Right atrium auricular region (tissue), 2 donors: ENCODE measurements around the gene ATP8B4. TPM values are rescaled to one million over a fixed set of nuclear protein-coding genes. Genes with fewer than 3 reads are reported as not detected.

Experiments used
- DNase-seq: peaks from one replicate; pipeline ENCODE4 v3.0.0-alpha.2; 2019; ENCODE audit warnings: low spot score
- H3K27ac ChIP-seq, 2 donors: fragments of 200-600 bp; sonication (generic); 1 replicate in 1 of 2; 2 replicates in 1 of 2; pipeline ENCODE4 v1.5.1; 2016 to 2019
- H3K27me3 ChIP-seq, 2 donors: fragments of 200-600 bp; sonication (generic); one replicate each; pipeline versions ENCODE4 v1.5.1 to v1.6.0; 2017 to 2019
- H3K36me3 ChIP-seq: fragments of 200-600 bp; sonication (generic); one replicate; pipeline ENCODE4 v1.5.1; 2016
- H3K4me1 ChIP-seq, 2 donors: fragments of 200-600 bp; sonication (generic); one replicate each; pipeline versions ENCODE4 v1.5.1 to v1.6.0; 2017 to 2019
- H3K4me3 ChIP-seq, 2 donors: fragments of 200-600 bp; sonication (generic); 1 replicate in 1 of 2; 2 replicates in 1 of 2; pipeline ENCODE4 v1.5.1; 2017 to 2019; ENCODE audit warnings: mild to moderate bottlenecking in 1 of 2, moderate library complexity in 1 of 2
- H3K9me3 ChIP-seq, 2 donors: fragments of 200-600 bp; sonication (generic); one replicate each; pipeline ENCODE4 v1.5.1; 2019
- total RNA-seq, 2 donors: library from RNA; depleted of rRNA; stranded (reverse); fragments of >200 nt; gene quantifications; one replicate each; pipeline ENCODE4 v1.1.0, GENCODE V29; 2016
- TF ChIP-seq, protein P1 (sequence below), 2 donors: fragments of 200-600 bp; sonication (generic); IDR thresholded peaks; one replicate each; pipeline ENCODE4 v1.5.1; 2019; ENCODE audit warnings: antibody characterized with exemption in 2 of 2

The ATP8B4 gene
- total RNA-seq, 2 donors from 2014 or later: 2.0 to 2.5 TPM

DNA sequence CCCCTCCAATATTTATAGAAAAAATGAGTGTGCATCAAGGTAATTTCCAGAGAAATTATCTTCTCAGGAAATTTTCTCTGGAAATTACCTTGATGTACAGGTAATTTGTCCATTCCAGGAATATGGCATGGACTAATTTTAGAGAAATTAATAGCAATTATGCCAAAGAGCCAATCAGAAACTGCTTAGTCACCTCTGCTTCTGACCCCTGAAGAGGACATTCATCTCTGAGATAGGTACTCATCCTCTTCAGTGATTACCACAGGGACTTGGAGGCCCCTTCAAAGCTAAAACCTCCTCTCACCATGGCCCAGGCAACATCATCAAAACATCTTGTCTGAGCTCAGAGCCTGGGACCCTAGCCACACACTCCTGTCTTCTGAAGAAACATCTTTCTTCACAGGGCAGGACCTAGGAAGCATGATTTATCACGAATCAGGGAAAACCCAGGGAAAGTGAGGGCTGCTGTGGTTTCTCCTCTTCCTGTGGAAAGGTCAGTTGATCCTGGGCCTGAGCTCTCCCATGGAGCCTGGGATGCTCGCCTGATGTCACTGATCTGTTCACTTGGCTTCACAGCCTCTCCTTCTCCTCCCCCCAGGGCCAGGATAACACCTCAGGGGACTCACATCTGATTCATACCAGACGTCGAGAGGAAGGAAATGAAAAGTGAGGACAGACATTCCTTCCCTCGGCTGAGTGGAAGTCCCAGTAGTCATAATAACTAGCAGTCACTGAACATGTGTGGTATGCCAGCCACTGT lies 287.6 kb downstream of the ATP8B4 start:
- H3K4me1 ChIP-seq: no peaks in the 10 kb centered on the region
- peak overlapping the region in 1 of 2 donors; percentile 10 for H3K27ac ChIP-seq
- H3K27me3 ChIP-seq: no peaks in the 10 kb centered on the region
- H3K9me3 ChIP-seq: no peaks in the 10 kb centered on the region
- DNase-seq: peak; percentile 66
- no peaks in the 10 kb centered on the region for H3K36me3 ChIP-seq
- H3K4me3 ChIP-seq: no peak overlapping the region
- TF ChIP-seq, protein P1, sequence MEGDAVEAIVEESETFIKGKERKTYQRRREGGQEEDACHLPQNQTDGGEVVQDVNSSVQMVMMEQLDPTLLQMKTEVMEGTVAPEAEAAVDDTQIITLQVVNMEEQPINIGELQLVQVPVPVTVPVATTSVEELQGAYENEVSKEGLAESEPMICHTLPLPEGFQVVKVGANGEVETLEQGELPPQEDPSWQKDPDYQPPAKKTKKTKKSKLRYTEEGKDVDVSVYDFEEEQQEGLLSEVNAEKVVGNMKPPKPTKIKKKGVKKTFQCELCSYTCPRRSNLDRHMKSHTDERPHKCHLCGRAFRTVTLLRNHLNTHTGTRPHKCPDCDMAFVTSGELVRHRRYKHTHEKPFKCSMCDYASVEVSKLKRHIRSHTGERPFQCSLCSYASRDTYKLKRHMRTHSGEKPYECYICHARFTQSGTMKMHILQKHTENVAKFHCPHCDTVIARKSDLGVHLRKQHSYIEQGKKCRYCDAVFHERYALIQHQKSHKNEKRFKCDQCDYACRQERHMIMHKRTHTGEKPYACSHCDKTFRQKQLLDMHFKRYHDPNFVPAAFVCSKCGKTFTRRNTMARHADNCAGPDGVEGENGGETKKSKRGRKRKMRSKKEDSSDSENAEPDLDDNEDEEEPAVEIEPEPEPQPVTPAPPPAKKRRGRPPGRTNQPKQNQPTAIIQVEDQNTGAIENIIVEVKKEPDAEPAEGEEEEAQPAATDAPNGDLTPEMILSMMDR (IDR thresholded peaks at IDR 0.05): no peak

DNA sequence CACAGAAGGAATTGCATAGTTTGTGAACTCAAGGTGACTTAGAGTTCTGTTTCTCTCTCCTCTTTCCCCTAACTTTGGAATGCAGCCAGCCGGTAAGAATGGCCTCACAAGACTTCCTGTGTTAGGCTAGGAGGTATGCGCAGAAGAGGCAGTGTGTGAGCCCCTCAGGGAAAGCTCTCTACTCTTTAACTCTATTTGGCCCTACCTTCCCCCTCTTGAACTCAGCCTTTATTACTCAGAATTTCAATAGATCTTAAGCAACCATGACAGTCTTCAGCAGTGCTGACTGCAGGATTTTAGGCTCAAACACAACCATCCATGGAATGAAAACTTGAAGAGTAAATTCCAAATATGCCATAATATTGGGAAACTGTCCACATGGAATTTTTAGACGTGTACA lies 288.6 kb downstream of the ATP8B4 start:
- H3K4me1 ChIP-seq: no peaks in the 10 kb centered on the region
- no peaks in the 10 kb centered on the region for H3K36me3 ChIP-seq
- no peak overlapping the region for H3K4me3 ChIP-seq
- H3K9me3 ChIP-seq: no peaks in the 10 kb centered on the region
- no peak for DNase-seq
- H3K27ac ChIP-seq: no peak overlapping the region
- TF ChIP-seq, protein P1 (IDR thresholded peaks at IDR 0.05): no peak
- no peaks in the 10 kb centered on the region for H3K27me3 ChIP-seq

DNA sequence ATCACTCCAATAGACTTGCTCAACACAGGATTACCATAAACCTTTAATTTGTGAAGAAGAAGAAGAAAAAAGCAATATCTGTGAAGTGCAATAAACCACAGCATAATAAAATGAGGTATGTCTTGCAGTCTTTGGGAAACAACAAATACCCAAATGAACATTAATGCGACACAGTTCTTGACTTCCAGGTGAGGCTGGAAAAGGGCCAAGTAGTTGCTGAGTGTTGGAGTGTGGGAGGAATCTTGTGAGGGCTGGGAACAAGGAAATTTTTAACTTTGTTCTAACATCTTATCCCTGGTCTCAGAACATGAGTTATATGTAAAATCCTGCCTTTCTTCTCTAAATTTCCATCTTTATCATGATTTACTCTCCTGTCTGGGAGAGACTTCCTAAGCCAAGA lies 291.7 kb downstream of the ATP8B4 start:
- H3K9me3 ChIP-seq: no peaks in the 10 kb centered on the region
- TF ChIP-seq, protein P1 (IDR thresholded peaks at IDR 0.05): no peak
- no peak overlapping the region for H3K4me3 ChIP-seq
- H3K36me3 ChIP-seq: no peaks in the 10 kb centered on the region
- no peaks in the 10 kb centered on the region for H3K27me3 ChIP-seq
- no peaks in the 10 kb centered on the region for H3K4me1 ChIP-seq
- no peak overlapping the region for H3K27ac ChIP-seq
- no peak for DNase-seq

DNA sequence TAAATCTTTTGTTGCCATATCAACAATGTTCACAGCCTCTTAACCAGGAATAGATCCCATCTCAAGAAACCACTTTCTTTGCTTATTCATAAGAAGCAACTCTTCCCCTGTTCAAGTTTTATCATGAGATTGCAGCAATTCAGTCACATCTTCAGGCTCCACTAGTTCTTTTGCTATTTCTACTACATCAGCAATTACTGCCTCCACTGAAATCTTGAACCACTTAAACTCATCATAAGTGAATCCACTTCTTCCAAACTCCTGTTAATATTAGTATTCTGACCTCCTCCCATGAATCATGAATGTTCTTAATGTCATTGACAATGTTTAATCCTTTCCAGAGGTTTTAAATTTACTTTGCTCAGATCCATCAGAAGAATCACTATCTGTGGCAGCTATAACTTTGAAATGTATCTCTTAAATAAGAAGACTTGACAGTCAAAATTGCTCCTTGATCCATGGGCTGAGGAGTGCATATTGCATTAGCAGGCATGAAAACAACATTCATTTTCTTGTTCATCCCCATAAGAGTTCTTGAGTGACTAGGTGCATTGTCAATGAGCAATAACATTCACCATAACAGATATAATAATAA lies 292.3 kb downstream of the ATP8B4 start:
- no peak for DNase-seq
- Histone ChIP-seq H3K27ac (no peak overlapping the region), H3K4me3 (no peak overlapping the region), H3K27me3 (no peaks in the 10 kb centered on the region), H3K36me3 (no peaks in the 10 kb centered on the region), H3K9me3 (no peaks in the 10 kb centered on the region), H3K4me1 (no peaks in the 10 kb centered on the region)
- TF ChIP-seq, protein P1 (IDR thresholded peaks at IDR 0.05): no peak

DNA sequence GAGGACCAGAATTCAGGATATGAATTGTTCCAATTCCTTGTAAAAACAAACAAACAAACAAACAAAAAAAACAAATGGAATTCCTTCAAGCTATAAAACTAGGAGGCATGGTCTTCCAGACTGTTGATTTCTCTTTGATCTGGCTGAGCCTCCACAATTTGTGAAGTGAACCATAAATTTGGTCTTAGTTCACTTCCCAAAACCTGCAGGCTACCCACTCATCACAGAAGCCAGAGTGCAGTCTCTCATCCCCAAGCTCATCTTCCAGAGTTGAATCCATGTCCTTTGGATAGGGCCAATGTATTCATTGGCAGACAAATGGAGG lies 294.3 kb downstream of the ATP8B4 start:
- Histone ChIP-seq H3K36me3 (no peaks in the 10 kb centered on the region), H3K27me3 (no peaks in the 10 kb centered on the region), H3K4me3 (no peak overlapping the region), H3K27ac (no peak overlapping the region), H3K4me1 (no peaks in the 10 kb centered on the region), H3K9me3 (no peaks in the 10 kb centered on the region)
- DNase-seq: no peak
- TF ChIP-seq, protein P1 (IDR thresholded peaks at IDR 0.05): no peak
